ENCODE data around the gene THRA. TPM values are rescaled to one million over a fixed set of nuclear protein-coding genes. Genes with fewer than 3 reads are reported as not detected.

Gene THRA
- total and polyA plus RNA-seq, 2 of the 8 experiments (the other 6 are each of a cell fraction or from before 2014, with no cell fraction given), result 6.4 to 10.2 TPM

- H3K14ac ChIP-seq (ENCODE audit: insufficient read length), result no peak overlapping the region
- peaks cover 41 to 54% (median 46%) of the 10 kb centered on the region in 4 experiments for H3K4me1 ChIP-seq (replicated peaks in 1 of 4; ENCODE audit: control insufficient read depth in 3 of 4, insufficient read depth in 4 of 4, low read length in 3 of 4)
- peak overlapping the region in 1 of 4 experiments; percentile 13; a peak in 2 of 8 replicates for H3K4me3 ChIP-seq (ENCODE audit: extremely low read depth in 1 of 4, insufficient read depth in 2 of 4, low read depth in 3 of 4, low read length in 4 of 4)
- no peak for FAIRE-seq
- peak overlapping the region; percentile 17; the same call in 1 of the 2 replicates for H4K8ac ChIP-seq (ENCODE audit: extremely low read depth, insufficient read depth, low read length)
- no peaks in the 10 kb centered on the region for H3K79me1 ChIP-seq (ENCODE audit: low read depth, low read length)
- H3K79me2 ChIP-seq (ENCODE audit: control insufficient read depth in 1 of 2, insufficient read depth in 2 of 2, low read length in 2 of 2), result no peaks in the 10 kb centered on the region
- peak overlapping the region; percentile 3 for H4K5ac ChIP-seq (ENCODE audit: insufficient read length, low read depth, low read length)
- no peaks in the 10 kb centered on the region for H3K23me2 ChIP-seq (ENCODE audit: low read depth, low read length)
- DNase-seq (ENCODE audit: low read depth in 1 of 2, low spot score in 2 of 2), result peak in 1 of 2 experiments; percentile 62
- no peaks in the 10 kb centered on the region for H3K36me3 ChIP-seq (ENCODE audit: control insufficient read depth in 2 of 4, insufficient read depth in 4 of 4, low read length in 3 of 4)
- no peak overlapping the region for H3K9ac ChIP-seq (replicated peaks in 1 of 4; ENCODE audit: extremely low read depth in 1 of 4, low read depth in 3 of 4, low read length in 3 of 4)
- H2AFZ ChIP-seq (ENCODE audit: low read length), result peak overlapping the region; percentile 82
- H3K9me3 ChIP-seq (ENCODE audit: insufficient read depth in 2 of 2, low read depth in 1 of 2, low read length in 1 of 2), result no peaks in the 10 kb centered on the region
- POLR2A ChIA-PET (ENCODE audit: partially characterized antibody), result interaction anchor here (0.8 to 20.8 kb wide), 11 partner anchors 9 to 95 kb away, joined by 3 to 399 read pairs (median 5); partner anchors contain the start of genes CASC3, MED24 and MSL1
- H2BK15ac ChIP-seq (ENCODE audit: low read length), result peak overlapping the region; percentile 62
- H4K91ac ChIP-seq (replicated peaks; ENCODE audit: insufficient read length, low read length), result peak overlapping the region; percentile 46
- H2BK12ac ChIP-seq (ENCODE audit: low read depth, low read length), result peak overlapping the region; percentile 78
- CTCF ChIA-PET (ENCODE audit: partially characterized antibody), result interaction anchor here (0.8 to 2.8 kb wide), 13 partner anchors 9 to 237 kb away, joined by 3 to 10 read pairs (median 4); no protein-coding TSS in a partner anchor
- 0 out of 2 replicates have a peak overlapping the region, but pooled peaks have one; percentile 14 for H2AK5ac ChIP-seq (ENCODE audit: low read depth, low read length)
- no peak overlapping the region for H3K4ac ChIP-seq (replicated peaks; ENCODE audit: insufficient read length, low read depth, low read length)
- peaks cover 0 to 26% (median 19%) of the 10 kb centered on the region in 4 experiments; a peak in 6 of 7 replicates for H3K27me3 ChIP-seq (replicated peaks in 1 of 4; ENCODE audit: control insufficient read depth in 3 of 4, extremely low read depth in 1 of 4, insufficient read depth in 3 of 4, low read length in 3 of 4)
- no peaks in the 10 kb centered on the region for H4K20me1 ChIP-seq (replicated peaks in 1 of 2; ENCODE audit: control insufficient read depth in 1 of 2, insufficient read depth in 2 of 2, low read length in 2 of 2)
- H2BK5ac ChIP-seq (ENCODE audit: low read depth, low read length), result peak overlapping the region; percentile 6; the same call in 1 of the 2 replicates
- peak overlapping the region; percentile 46 to 50 for H3K4me2 ChIP-seq (ENCODE audit: insufficient read depth in 1 of 2, low read depth in 2 of 2, low read length in 2 of 2)
- TF ChIP-seq KDM1A (IDR thresholded peaks at IDR 0.05; ENCODE audit: borderline replicate concordance, low read length), result 0 out of 2 replicates have a peak, but pooled peaks have one; percentile 8
- TF ChIP-seq CTCF (IDR thresholded peaks at IDR 0.05; ENCODE audit: control extremely low read depth in 1 of 3, insufficient read depth in 1 of 3, low read depth in 1 of 3, low read length in 3 of 3), result 0 out of 4 replicates have a peak, but pooled peaks of 1 of the 3 experiments have one; percentile 9
- TF ChIP-seq GABPA (IDR thresholded peaks at IDR 0.05; ENCODE audit: borderline replicate concordance, insufficient read depth, low read length), result no peak
- H3K18ac ChIP-seq (ENCODE audit: extremely low read depth, low read length), result peak overlapping the region; percentile 63
- peak overlapping the region; percentile 27 for H2BK20ac ChIP-seq (ENCODE audit: low read length)
- H3K56ac ChIP-seq (replicated peaks; ENCODE audit: insufficient read length, low read depth, low read length), result no peak overlapping the region
- WGBS, 2 experiments (ENCODE audit: extremely low coverage in 1 of 2, insufficient coverage in 1 of 2, insufficient read length in 1 of 2, insufficient replicate concordance in 2 of 2, low coverage in 1 of 2, low lambda C conversion rate in 2 of 2, missing lambda C conversion rate in 1 of 2), result 53% methylated on average over 5 of the region's 5 CpGs; no CpG with 5 or more reads in 1 of the 2 experiments
- no peak overlapping the region for H3K23ac ChIP-seq (ENCODE audit: insufficient read length)
- H3K27ac ChIP-seq (ENCODE audit: low read depth, low read length), result no peak overlapping the region
- peak overlapping the region; percentile 3 for H2BK120ac ChIP-seq (replicated peaks; ENCODE audit: low read depth, low read length)
These were observed 44.9 kb downstream of the THRA start for GRCh38 chr17:40107522-40108174.

Data from H1 (cell line).